HG03064 (cell line): ENCODE results near the gene MYADML2.
"Not testable (repeated sequence)": the region's sequence is repeated elsewhere in the genome, so short reads cannot be mapped to it uniquely, and the experiment has no call there.

Experiments used
- ATAC-seq: cut with Tn5 transposase; IDR thresholded peaks from one replicate; pipeline ENCODE4 v1.9.1; 2021; ENCODE audit warnings: low read depth; ENCODE audit not compliant: unreplicated experiment

MYADML2 gene, protein sequence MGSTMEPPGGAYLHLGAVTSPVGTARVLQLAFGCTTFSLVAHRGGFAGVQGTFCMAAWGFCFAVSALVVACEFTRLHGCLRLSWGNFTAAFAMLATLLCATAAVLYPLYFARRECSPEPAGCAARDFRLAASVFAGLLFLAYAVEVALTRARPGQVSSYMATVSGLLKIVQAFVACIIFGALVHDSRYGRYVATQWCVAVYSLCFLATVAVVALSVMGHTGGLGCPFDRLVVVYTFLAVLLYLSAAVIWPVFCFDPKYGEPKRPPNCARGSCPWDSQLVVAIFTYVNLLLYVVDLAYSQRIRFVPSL

DNA sequence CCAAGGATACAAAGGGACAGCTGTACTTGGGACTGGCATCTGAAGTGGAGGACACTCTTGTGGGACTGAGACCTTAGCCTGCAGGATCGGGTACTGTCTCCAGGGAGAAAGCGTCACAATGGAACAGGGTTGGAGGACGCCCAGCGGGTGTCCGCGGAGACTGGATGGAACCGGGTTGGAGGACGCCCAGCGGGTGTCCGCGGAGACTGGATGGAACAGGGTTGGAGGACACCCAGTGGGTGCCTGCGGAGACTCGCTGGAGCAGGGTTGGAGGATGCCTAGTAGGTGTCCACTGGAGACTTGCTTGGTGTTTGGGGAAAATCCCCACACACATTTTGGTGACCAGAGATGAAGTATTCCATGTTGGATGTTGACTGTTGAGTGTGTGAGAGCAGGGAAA lies at the start of gene MYADML2:
Gene MYADML2 (minus strand): TSS at position 45 of the 400 bp plus-strand sequence. CDS start 5,492 bp downstream, outside the sequence.
- ATAC-seq = no peak

DNA sequence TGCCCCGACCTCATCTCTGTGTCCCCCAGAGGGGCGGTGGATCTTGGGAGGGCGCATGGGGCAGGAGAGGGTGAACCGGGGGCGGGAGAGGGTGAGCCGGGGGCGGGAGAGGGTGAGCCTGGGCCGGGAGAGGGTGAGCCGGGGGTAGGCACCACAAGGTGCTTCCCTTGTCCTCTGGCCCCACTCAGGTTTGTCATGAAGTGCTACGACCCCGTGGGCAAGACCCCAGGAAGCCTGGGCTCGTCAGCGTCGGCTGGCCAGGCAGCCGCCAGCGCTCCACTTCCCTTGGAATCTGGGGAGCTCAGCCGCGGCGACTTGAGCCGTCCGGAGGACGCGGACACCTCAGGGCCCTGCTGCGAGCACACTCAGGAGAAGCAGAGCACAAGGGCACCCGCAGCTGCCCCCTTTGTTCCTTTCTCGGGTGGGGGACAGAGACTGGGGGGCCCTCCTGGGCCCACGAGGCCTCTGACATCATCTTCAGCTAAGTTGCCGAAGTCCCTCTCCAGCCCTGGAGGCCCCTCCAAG lies 49.3 kb upstream of the MYADML2 start:
- ATAC-seq = no peak

DNA sequence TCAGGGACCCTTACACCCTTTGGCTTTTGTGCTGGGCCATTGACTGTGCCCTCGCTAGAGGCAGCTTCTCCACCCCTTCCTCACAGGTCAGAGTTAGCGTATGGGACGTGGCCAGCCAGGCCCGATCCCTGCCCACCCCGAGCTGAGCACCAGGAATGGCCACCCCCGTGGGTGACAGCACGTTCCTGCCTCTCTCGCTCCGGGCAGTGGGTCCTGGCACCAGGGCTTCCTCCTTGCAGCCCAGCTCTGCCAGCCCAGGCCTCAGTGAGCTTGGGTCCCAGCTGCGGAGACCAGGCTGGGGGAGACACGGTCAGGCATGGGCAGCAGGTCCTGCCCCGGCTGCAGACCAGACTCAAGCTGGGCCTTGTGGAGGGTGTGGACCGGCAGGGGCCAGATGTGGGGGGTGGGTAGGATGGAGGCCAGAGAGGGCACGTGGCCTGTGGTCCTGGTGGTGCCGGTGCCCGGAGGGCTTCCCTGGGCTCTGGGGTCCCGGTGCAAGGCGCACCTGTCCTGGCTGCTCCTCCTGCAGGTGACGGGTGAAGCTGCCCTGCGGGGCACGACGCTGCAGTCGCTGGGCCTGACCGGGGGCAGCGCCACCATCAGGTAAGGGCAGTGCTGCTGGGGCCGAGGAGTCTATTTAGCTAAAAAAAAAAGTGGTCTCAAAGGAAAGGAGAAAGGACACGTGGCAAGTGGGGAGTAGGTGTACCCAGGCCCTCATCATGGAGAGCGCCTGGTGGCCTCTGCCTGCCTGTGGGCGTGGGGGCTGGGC lies 48.6 kb upstream of the MYADML2 start:
- ATAC-seq = no peak

DNA sequence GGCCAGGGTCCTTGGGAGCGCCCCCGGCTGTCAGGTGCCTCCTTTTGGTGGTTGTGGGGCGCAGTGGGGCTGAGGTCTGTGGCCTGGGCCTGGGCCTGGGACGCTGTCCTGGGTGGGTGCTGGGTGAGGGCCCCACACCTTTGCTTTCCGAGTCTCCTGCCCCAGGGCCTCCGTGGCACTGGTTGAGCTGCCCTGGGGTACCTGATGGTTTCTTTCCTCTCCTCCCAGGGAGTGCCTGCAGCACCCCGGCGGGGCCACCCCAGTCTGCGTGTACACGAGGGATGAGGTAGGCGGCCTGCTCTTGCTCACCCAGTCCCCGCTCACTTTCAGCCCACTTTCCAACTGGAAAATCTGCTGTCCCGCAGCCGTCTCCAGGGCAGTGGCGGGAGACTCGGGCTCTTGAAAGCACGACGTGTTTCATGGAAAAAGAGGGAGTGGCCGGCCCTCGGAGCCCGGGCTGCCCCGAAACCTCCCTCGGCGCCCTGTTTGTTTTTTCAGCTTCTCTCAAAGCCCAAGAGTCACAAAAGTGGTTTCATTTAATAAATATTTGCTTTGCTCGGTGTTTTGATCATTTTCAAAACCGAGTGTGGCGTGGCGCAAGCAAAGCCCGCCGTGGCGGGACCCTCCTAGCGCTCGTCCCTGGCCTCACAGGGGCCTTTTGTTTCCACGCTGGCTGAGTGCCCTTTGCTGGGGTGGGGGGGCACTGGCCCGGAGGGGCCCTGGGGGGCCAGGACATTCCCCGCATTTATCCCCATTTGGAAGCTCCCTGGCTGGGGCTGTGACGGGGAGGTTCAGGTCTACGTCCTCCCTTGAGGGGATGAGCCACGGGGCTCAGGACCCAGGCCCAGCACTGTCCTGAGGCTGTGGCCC lies 47.8 kb upstream of the MYADML2 start:
- ATAC-seq = no peak

DNA sequence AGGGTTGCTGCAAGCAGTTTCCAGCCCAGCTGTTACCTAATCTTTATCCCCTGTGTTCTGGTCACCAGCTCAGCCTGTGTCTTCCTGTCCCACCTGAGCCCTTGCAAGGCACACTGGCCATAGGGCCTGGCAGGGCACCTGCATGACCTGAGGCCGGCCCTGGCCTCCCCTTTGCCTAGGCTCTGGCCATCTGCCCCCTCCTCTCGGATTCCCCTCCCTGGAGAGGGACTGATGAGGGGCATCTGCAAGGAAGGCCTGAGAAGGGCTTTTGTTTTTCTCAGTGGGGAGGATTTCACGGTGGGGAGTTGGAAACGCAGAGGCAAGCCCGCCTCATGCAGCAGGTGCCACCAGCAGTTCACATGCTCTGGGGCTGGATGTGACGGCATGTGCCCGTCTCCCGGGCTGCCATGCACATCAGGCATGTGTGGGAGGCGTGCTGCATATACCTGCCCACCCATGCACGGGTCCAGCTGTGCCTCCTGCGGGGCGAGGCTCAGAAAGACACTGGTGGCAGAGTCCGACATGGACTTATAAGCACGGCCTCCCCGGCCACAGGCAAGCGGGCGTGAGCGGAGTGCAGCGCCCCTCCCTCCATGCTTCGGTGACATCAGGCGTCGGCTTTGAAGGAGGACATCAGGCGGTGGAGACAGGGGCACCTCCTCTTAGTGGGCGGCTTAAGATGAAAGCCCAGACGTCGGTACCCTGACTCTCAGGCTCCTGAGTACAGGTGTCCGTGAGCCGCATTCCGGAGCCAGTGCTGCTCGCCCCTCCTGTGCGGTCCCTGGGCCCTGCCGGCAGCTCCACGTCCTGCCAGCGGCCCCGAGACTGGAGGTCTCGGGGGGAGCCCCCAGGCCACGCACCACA lies 46.9 kb upstream of the MYADML2 start:
- ATAC-seq = no peak

DNA sequence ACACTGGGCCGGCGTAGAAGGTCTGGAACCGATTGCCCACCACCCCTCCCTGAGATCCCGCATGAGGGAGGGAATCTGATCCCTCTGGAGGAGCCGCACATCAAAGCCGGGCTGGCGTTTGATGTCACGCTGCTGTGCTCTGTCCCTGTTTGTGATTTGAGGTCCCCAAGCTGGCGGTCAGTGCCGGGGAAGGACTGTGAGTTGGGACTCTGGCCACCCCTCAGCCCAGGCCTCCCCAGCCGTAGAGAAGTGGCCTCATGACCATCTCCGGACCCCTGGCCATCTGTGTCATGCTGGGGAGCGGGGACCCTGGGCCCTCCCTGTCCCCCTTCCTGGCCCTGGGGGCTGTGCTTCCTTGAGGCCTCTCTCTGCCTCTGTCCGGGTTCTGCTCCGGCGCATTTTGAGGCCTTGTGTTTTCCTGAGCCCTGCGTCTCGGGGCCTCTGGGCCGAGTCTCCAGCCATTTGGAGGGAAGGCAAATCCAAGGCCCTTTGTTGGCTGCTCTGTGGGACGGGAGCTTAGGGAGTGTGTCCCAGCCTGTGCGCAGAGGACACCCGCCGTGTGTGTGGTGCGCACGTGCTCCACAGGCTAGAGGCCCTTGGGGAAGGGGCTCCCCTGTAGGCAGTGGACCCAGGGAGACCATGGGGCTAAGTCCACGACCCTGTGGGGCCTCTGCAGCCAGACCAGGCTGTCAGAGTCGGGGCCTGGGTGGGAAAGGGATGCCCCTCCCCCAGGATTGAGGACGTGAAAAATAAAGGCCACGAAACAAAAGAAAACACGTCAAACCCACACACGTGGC lies 45.5 kb upstream of the MYADML2 start:
- ATAC-seq = no peak

DNA sequence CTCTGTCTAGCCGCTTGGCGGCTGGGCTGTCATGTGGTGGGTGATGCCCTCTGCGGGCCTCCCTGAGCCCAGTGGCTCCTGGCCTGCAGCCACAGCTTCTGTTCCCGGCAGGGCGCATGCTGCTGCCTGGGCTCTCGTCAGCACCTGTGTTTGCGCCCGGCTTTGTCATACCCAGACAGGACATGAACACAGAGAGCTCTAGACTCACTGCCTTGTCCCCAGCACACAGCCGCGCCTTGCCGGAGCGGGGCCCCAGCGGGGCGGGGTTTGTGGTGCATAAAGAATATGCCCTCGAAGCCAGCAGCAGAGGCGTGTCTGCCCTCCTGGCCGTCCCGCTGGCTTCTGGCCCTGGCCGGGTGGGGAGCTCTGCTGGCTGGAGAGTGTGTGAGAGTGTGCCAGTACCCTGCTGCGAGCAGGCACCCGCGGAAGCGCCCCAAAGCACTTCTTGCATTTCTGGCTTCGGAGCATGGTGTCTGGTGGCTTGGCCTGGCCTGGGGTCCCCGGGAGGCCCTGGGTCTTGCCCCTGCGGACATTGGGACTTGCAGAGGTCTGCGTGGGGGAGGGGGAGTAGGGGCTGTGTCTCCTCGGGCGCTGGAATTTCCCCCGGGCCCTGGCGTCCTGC lies 44.8 kb upstream of the MYADML2 start:
- ATAC-seq = no peak

DNA sequence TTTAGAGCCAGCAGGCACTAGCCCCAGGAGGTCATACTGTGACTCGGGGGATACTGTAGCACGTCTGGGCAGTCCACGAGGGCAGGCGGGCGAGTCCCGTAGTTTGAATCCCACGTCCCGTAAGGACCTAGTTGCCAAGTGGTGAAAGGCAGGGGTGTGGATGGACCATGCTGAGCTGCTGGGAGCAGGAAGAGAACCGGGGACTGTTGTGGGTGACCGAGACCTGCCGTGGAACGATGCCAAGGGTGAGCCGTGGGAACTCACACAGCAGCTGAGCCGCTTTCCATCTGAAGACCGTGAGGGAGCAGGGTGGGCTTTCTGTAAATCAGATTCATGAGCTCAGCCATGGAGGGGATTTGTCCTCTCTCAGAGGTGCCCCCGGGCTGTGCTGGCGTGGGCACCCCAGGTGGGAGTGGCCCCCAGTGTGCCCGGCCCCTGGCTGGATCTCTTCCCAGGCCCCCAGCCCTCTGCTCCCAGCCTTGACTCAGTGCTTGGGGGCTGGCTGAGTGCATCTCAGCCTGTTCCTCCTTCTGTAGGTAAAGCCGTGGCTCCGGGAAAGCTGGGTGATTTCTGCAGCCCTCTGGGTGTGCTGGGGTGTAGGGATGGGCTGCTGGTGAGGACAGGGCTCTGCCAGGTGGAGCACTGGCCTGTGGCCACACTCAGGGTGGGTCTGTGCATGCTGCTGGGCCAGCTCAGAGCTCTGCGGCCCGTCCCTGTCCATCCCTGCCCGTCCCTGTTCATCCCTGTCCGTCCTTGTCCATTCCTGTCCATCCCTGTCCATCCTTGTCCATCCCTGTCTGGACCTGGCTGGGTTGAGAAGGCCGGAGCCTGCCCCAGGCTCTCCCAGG lies 44.0 kb upstream of the MYADML2 start:
- ATAC-seq = no peak

DNA sequence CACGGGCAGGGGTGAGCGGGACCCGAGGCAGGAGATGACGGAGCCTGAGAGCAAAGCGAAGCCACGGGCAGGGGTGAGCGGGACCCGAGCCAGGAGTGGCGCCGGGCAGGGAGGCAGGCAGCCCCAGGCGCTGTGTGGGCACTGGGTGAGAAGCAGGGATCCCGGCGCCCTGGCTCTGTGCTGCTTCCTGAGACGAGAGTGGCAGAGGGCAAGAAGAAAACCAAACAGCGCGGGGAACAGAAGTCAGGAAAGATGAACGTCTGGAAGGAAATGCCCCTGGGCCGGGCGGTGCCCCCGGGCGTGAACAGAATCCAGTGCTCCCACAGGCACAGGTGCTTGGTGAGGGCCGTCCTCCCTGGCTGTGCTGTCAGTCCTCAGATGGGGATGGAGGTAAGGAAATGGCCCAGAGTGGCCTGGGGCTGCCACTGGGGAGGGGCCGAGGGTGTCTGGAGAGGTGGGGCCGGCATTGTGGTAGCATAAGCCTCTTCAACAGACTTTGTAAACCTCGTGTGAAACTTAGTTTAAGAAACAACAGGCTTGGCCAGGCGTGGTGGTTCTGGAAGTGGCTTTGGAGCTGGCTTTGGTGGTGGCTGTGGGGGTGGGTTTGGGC lies 40.2 kb upstream of the MYADML2 start:
- ATAC-seq = no peak

DNA sequence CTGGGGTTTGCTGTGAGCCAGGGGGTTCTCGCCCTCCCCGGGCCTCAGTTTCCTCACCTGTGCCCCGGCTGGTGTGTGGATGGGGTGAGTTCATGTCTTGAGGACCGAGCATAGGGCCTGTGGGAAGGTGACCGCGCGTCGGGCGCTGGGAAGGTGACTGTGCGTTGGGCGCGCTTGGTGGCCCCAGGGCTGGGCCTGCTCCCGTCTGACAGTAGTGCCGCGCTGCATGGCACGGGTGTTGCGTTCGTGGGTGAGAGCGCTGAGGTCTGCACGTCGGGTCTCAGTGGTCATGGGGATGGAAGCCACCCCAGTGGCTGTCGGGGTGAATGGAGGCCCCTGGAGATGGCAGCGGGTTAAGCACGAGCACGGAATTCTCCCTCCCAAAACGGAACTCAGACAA lies 39.6 kb upstream of the MYADML2 start:
- ATAC-seq = no peak

DNA sequence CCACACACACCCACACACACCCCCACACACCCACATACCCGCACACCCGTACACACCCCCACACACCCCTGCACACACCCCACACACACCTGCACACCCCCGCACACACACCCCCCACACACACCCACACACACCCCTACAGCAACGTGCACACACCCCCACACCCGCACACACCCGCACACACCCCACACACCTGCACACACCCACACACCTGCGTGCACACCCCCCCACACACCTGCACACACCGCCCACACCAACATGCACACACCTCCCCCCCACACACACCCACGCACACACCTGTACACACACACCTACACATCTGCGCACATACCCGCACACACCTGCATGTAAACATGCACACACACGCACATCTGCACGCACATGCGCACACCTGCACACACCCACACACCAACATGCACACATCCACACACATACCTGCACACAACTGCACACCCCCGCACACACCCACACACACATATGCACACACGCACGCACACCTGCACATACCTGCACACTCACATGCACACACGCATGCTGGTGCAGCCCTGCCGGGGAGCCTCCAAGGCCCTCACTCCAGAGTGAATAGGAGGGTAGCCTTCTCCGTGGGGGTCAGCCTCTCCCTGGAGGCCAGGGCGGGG lies 37.9 kb upstream of the MYADML2 start:
- ATAC-seq = no peak

DNA sequence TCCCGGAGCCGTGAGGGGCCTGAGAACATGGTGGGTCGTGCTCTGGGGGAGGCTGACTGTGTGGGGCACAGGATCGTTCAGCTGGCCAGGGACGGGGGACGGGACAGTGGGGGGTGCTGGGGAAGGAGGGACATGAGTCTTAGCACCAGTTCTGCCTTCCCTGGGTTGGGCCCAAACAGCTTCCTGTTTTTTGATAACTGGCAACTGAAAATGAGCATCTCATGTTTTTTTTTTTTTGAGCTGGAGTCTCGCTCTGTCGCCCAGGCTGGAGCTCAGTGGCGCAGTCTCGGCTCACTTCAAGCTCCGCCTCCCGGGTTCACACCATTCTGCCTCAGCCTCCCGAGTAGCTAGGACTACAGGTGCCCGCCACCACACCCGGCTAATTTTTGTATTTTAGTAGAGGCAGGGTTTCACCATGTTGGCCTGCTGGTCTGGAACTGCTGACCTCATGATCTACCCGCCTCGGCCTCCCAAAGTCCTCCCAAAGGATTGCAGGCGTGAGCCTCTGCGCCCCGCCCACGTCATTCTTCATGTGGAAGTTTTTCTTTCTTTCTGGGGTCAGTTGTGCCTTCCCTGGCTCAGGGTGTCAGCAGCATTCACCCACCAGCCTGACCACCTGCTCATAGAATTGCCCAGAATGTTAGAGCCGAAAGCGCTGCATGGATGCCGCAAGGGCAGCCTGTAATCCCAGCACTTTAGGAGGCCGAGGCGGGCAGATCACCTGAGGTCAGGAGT lies 36.8 kb upstream of the MYADML2 start:
- ATAC-seq = no peak

DNA sequence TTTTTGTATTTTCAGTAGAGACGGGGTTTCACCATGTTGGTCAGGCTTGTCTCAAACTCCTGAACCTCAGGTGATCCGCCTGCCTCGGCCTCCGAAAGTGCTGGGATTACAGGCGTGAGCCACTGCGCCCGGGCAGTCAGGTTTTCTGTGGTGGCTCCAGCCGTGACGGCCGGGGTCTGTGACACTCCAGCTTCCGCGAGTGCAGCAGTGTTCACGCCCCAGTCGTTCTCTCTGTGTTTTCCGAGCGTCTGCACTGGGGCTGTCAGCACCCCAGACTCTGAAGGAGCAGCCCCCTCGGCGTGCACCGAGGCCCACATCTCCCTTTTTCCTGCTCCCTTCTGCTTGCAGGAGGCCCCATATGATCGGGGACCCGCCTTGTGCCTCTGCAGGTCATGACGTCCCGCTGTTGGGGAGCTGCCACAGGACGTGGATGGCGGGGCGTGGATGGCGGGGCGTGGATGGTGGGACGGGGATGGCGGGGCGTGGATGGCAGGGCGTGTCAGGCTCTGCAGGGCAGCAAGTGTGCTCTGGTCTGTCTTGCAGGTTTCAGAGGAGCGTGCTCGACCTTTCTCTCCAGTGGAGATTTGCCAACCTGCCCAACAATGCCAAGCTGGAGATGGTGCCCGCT lies 36.1 kb upstream of the MYADML2 start:
- ATAC-seq = no peak

DNA sequence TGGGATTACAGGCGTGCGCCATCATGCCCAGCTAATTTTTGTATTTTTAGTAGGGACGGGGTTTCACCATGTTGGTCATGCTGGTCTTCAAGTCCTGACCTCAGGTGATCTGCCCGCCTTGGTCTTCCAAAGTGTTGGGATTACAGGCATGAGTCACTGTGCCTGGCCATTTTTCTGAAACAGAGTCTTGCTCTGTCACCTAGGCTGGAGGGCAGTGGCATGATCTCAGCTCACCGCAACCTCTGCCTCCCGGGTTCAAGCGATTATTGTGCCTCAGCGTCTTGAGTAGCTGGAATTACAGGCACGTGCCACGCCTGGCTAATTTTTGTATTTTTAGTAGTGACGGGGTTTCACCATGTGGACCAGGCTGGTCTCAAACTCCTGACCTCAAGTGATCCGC lies 34.5 kb upstream of the MYADML2 start:
- ATAC-seq = not testable (repeated sequence)

DNA sequence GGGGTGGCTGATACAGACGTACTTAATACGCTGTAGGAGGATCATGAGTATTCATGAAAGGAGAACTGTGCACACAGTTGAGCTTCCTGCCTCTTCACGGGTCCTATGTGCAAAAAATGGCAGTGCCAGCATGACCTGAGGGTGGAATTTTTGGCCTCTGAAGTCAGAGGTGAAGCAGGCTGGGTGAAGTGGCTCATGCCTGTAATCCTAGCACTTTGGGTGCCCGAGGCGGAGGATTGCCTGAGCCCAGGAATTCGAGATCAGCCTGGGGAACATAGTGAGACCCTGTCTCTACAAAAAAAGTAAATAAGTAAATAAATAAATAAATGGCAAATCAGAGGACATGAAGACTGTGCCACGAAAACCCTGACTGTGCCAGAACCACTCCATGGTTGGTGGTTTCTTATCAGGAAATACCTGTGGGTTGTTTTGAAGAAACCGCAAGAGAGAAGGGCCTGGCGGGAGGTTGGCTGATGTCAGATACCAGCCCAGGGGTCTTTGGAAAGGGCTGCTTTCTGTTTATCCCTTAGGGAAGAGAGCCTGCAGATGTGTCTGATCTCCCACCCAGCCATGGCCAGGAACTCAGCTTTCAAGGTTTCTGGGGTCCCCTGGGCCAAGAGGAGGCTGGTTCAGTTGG lies 33.8 kb upstream of the MYADML2 start:
- ATAC-seq = no peak
